CD4-positive, alpha-beta T cell treated with Interleukin-6 for 4 hours (primary cell): Measurements from ENCODE around the gene SERPINA6.
"Not testable (repeated sequence)": the region's sequence is repeated elsewhere in the genome, so short reads cannot be mapped to it uniquely, and the experiment has no call there.

Experiments
- DNase-seq: peaks from one replicate; pipeline ENCODE4 v3.0.0-alpha.2; 2020; ENCODE audit warnings: mixed read lengths

The SERPINA6 gene

GRCh38 chr14:94321421-94322271, 1.5 kb downstream of the SERPINA6 start:
- no peak for DNase-seq

- no peak for DNase-seq
These were observed 2.9 kb downstream of the SERPINA6 start for GRCh38 chr14:94320243-94320642.

GRCh38 chr14:94317259-94317658, 5.9 kb downstream of the SERPINA6 start:
- DNase-seq, result no peak

GRCh38 chr14:94316692-94317091, 6.4 kb downstream of the SERPINA6 start:
- no peak for DNase-seq

GRCh38 chr14:94314890-94315289, 8.2 kb downstream of the SERPINA6 start:
- DNase-seq, result no peak

GRCh38 chr14:94313991-94314655, 9.0 kb downstream of the SERPINA6 start:
- DNase-seq, result no peak

- no peak for DNase-seq
These were observed 10.5 kb downstream of the SERPINA6 start for GRCh38 chr14:94312481-94313246.

GRCh38 chr14:94310248-94310647, 12.9 kb downstream of the SERPINA6 start:
- DNase-seq, result no peak

- no peak for DNase-seq
These were observed 13.4 kb downstream of the SERPINA6 start for GRCh38 chr14:94309721-94310120.

- DNase-seq, result no peak
These were observed 15.6 kb downstream of the SERPINA6 start for GRCh38 chr14:94307410-94307992.

- DNase-seq, result no peak
These were observed 16.8 kb downstream of the SERPINA6 start for GRCh38 chr14:94306047-94306978.

- no peak for DNase-seq
These were observed 17.5 kb downstream of the SERPINA6 start for GRCh38 chr14:94305620-94306019.

- no peak for DNase-seq
These were observed 18.9 kb downstream of the SERPINA6 start for GRCh38 chr14:94304243-94304642.

- DNase-seq, result no peak
These were observed 20.0 kb downstream of the SERPINA6 start for GRCh38 chr14:94303111-94303510.

- no peak for DNase-seq
These were observed 25.0 kb downstream of the SERPINA6 start for GRCh38 chr14:94298130-94298529.

GRCh38 chr14:94296181-94296545, 27.0 kb downstream of the SERPINA6 start:
- not testable (repeated sequence) for DNase-seq

GRCh38 chr14:94295360-94296180, 27.6 kb downstream of the SERPINA6 start:
- no peak for DNase-seq

- DNase-seq, result no peak
These were observed 29.6 kb downstream of the SERPINA6 start for GRCh38 chr14:94293578-94293924.

- no peak for DNase-seq
These were observed 30.1 kb downstream of the SERPINA6 start, which contains the start of gene SERPINA10 for GRCh38 chr14:94292872-94293577. SERPINA10 (minus strand) TSS chr14:94293268; CDS start chr14:94290593, 2,675 bp downstream.

GRCh38 chr14:94292526-94292871, 30.6 kb downstream of the SERPINA6 start:
- DNase-seq, result no peak
